ENCODE results near the gene NMRK1. TPM values are rescaled to one million over a fixed set of nuclear protein-coding genes. Genes with fewer than 3 reads are reported as not detected.

Gene NMRK1
- total and polyA plus RNA-seq, 2 experiments from 2014 or later = 8.5 to 20.6 TPM

DNA sequence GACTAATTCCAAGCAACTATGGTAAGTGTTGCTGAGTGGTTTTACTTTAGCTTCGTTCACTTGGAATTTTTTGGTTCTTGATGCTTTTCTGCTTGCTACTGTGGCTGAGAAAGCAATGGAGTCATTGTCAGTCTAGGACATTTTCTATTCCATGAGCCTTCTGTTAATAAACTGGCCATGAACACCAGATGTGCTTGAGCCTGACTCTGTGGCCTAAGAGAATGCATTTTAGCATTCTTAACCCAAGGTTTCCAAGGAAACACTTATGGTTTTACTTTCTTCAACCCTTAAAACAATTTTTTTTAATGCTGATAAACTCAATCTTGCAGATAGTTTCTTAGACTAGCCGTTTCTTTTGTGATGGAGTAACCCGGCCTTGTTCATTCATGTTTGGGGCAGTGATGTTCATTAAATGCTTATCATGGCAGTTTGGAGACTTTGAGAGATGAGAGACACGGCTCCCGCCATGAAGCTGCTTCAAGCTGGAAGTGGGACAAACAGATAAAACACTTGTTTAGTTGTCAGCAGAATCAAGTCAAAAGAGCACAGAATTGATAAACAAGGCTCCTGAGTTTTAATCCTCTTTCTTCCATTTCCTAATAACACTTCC lies 42.8 kb upstream of the NMRK1 start:
- Histone ChIP-seq H3K36me3 (no peaks in the 10 kb centered on the region), H3K9me3 (ENCODE audit: low read depth) (no peaks in the 10 kb centered on the region), H3K27ac (no peak overlapping the region), H3K4me1 (ENCODE audit: low read depth) (peaks cover 3% of the 10 kb centered on the region), H3K27me3 (no peaks in the 10 kb centered on the region), H3K4me3 (no peak overlapping the region)
- no peak for DNase-seq (ENCODE audit: low read depth in 1 of 2, low spot score in 1 of 2)
- TF ChIP-seq, protein P1, sequence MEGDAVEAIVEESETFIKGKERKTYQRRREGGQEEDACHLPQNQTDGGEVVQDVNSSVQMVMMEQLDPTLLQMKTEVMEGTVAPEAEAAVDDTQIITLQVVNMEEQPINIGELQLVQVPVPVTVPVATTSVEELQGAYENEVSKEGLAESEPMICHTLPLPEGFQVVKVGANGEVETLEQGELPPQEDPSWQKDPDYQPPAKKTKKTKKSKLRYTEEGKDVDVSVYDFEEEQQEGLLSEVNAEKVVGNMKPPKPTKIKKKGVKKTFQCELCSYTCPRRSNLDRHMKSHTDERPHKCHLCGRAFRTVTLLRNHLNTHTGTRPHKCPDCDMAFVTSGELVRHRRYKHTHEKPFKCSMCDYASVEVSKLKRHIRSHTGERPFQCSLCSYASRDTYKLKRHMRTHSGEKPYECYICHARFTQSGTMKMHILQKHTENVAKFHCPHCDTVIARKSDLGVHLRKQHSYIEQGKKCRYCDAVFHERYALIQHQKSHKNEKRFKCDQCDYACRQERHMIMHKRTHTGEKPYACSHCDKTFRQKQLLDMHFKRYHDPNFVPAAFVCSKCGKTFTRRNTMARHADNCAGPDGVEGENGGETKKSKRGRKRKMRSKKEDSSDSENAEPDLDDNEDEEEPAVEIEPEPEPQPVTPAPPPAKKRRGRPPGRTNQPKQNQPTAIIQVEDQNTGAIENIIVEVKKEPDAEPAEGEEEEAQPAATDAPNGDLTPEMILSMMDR (IDR thresholded peaks at IDR 0.05; ENCODE audit: low read depth, low read length) = no peak

GRCh38 chr9:75130172-75130571 lies 42.2 kb upstream of the NMRK1 start:
- no peak overlapping the region for H3K4me3 ChIP-seq
- no peak for DNase-seq (ENCODE audit: low read depth in 1 of 2, low spot score in 1 of 2)
- no peaks in the 10 kb centered on the region for H3K9me3 ChIP-seq (ENCODE audit: low read depth)
- H3K4me1 ChIP-seq (ENCODE audit: low read depth) = peaks cover 3% of the 10 kb centered on the region
- no peak overlapping the region for H3K27ac ChIP-seq
- H3K27me3 ChIP-seq = no peaks in the 10 kb centered on the region
- no peaks in the 10 kb centered on the region for H3K36me3 ChIP-seq
- TF ChIP-seq, protein P1 (IDR thresholded peaks at IDR 0.05; ENCODE audit: low read depth, low read length) = no peak

DNA sequence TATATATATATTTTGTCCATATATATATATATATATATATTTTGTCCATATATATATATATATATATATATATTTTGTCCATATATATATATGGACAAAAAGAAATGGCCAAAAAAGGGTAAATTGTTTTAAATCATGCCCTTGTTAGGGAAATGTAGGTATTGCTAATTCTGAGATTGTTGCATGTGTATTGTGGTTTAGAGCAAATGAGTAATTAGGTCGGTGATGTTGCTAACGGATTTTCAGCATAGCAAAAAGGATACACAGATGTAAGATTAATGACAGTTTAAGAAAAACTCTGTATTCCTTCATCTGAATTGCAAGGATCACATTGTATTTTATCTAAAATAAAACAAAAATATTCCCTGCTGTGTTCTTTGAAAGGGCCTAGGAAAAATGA lies 40.6 kb upstream of the NMRK1 start:
- H3K4me1 ChIP-seq (ENCODE audit: low read depth) = peaks cover 3% of the 10 kb centered on the region
- no peaks in the 10 kb centered on the region for H3K27me3 ChIP-seq
- TF ChIP-seq, protein P1 (IDR thresholded peaks at IDR 0.05; ENCODE audit: low read depth, low read length) = no peak
- DNase-seq (ENCODE audit: low read depth in 1 of 2, low spot score in 1 of 2) = no peak
- H3K36me3 ChIP-seq = no peaks in the 10 kb centered on the region
- H3K27ac ChIP-seq = no peak overlapping the region
- H3K4me3 ChIP-seq = no peak overlapping the region
- no peaks in the 10 kb centered on the region for H3K9me3 ChIP-seq (ENCODE audit: low read depth)

DNA sequence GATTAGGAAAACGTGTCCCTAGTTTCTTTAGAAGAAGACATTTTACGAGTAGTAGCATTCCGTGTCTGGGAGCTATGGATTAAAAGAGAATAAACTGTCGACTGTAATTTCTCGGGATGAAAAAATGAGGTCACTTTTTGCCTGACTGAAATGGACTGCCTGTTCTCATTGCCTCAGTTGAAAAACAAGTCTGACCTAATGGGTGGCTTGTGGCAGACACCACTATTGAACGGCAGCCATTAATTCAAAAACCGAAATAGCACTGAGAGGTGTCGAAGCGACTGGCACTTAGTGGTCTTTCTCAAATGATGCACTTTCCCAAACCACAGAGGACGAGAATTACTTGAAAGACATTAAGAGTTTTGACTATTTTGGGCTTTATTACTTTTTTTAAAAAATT lies 35.7 kb upstream of the NMRK1 start:
- no peaks in the 10 kb centered on the region for H3K9me3 ChIP-seq (ENCODE audit: low read depth)
- no peak for DNase-seq (ENCODE audit: low read depth in 1 of 2, low spot score in 1 of 2)
- no peaks in the 10 kb centered on the region for H3K36me3 ChIP-seq
- no peak overlapping the region for H3K4me3 ChIP-seq
- TF ChIP-seq, protein P1 (IDR thresholded peaks at IDR 0.05; ENCODE audit: low read depth, low read length) = no peak
- H3K4me1 ChIP-seq (ENCODE audit: low read depth) = no peaks in the 10 kb centered on the region
- H3K27me3 ChIP-seq = no peaks in the 10 kb centered on the region
- H3K27ac ChIP-seq = no peak overlapping the region

- Histone ChIP-seq H3K27ac (no peak overlapping the region), H3K9me3 (ENCODE audit: low read depth) (no peaks in the 10 kb centered on the region), H3K4me1 (ENCODE audit: low read depth) (no peaks in the 10 kb centered on the region), H3K4me3 (no peak overlapping the region), H3K36me3 (no peaks in the 10 kb centered on the region), H3K27me3 (no peaks in the 10 kb centered on the region)
- TF ChIP-seq, protein P1 (IDR thresholded peaks at IDR 0.05; ENCODE audit: low read depth, low read length) = no peak
- no peak for DNase-seq (ENCODE audit: low read depth in 1 of 2, low spot score in 1 of 2)
These were observed 34.1 kb upstream of the NMRK1 start for GRCh38 chr9:75121914-75122558.
